Mesenteric fat pad (tissue), 1 donor: Measurements from ENCODE around the gene RNF41. TPM values are rescaled to one million over a fixed set of nuclear protein-coding genes. Genes with fewer than 3 reads are reported as not detected.

Source experiments
- DNase-seq: peaks from one replicate; pipeline ENCODE4 v3.0.0-alpha.2; 2020; ENCODE audit warnings: low spot score
- total RNA-seq: library from RNA; stranded (reverse); fragmentation: NEBNext Ultra II Directional; extraction: Animal tissue kit (Norgen Biotek cat#: 25700); gene quantifications from one replicate; pipeline ENCODE4 v1.2.1, GENCODE V29; 2021
- donor health status: DM: yes; HTN: yes; CAD: no.

The RNF41 gene
- total RNA-seq, 1 donor from 2014 or later: 93.8 TPM

DNA sequence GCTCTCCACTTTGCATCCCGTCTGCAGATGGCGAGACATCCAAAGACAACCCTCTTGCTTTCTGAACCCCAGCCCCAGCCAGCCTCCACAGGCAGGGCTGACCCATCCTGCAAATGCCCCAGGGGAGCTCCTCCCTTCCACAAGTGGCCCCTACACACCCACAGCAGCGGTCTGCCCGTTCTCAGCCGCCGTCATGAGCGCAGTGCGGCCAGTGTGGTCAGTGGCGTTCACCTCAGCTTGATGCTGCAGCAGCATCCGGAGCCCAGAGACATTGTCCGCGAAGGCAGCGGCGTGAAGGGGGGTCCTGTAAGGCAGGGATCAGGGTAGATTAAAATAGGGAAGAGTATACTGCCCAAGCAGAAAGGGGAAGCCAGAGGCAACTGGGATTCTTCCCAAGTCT lies 22.8 kb upstream of the RNF41 start:
- no peak for DNase-seq

DNA sequence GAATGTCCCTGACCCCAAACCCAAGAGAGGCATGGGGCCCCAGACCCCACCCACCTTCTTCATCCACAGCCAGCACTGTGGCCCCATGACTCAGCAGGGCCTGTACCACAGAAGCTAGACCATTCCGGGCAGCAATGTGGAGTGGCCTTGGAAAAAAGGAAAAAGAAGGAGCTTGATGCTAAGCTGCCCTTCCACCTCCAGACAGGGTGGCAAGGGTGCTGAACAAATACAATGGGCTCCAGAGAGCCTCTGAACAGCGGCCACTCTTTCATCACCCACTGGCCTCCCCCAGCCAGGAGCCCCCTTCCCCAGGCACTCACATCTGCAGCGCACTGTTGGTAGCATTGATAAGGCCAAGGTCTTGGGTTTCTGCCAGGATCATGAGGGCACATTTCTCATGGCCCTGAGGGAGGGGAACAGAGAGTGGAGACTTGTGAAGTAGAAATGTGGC lies 22.0 kb upstream of the RNF41 start:
- no peak for DNase-seq

DNA sequence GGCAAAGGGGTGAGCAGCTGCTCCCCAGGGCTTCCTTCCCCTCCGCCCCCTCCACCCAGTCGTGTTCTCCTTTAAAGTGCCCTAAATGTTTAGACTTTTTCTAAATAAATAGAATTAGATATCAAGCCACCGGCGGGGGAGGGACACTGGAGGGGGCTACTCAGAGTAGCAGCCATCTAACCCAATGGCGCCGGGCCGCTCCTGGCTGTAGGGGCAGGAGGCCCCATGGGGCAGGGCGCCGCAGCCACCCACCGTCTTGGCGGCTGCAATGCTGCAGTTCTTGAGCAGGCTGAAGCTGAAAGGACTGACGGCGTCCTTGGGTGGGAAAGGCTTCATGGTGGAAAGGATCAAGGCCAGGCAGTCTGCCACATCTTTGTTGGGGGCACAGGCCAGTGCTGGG lies 21.3 kb upstream of the RNF41 start:
- no peak for DNase-seq

DNA sequence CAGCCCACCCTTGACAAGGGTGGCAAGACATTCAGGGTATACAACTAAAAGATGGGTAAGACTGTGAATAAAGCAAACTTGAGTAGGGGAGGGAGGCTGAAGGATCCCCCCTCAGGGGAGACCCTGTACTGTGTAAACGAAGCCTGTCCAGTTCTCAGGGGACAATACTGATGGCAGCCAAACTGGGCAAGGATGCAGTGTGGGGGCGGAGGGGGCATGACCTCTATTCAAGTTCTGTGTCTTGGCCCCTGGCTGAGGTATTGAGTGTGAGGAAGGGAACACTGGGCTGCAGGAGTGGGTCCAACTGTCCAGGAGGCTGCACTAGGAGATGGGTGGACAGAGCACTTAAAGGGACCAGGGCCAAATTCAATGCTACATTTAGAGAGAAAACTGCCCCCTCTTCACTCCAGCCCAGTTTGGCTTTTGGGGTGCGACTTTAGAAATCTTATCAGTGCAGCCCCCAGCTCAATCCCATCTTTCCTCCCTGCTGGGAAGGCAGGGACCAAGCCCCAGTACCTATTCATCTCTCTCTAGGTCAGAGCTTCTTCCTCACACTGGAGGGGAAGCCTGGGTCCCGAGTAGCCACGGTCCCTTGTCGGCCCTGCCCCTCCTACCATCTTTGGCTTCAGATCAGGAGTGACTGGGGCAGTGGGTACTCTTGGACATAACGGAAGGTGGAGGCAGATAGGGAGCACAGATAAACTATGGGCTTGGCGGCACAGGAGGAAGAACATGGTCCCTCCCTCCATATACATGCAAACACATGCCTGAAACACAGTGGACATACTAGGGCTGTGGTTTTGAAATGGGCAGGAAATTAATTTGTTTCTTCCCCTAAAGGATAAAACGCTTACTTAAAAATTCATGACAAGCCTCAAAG lies 19.9 kb upstream of the RNF41 start:
- DNase-seq: no peak

DNA sequence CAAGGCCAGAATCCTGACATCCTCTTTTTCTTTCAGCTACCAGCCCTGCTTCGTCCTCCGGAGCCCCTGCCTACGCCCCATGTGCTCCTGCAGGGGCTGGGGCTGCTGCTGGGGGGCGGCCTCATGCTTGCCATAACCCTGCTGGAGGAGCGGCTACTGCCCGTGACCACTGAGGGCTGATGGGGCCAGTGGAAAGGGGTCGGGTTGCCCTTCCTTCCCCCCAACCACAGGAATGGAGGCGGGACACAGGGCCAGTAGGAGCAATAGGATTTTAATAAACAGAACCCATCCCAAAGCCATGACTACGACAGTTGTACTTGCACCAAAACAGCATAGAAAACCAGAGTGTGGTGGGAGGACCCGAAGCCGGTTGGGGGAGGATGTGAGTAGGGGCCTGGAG lies 15.8 kb upstream of the RNF41 start:
- no peak for DNase-seq

DNA sequence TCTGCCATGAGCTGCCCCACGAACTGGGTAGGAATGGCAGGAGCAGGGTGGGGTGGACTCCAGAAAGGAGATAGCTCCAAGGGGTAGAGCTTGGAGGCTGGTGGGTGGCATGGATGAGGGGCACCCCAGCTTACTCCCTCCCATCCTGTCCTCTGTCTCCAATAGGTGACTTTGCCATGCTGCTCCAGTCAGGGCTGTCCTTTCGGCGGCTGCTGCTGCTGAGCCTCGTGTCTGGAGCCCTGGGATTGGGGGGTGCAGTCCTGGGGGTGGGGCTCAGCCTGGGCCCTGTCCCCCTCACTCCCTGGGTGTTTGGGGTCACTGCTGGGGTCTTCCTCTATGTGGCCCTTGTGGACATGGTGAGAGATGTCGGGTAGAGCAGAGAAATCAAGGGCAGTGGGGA lies 15.3 kb upstream of the RNF41 start:
- DNase-seq: no peak

DNA sequence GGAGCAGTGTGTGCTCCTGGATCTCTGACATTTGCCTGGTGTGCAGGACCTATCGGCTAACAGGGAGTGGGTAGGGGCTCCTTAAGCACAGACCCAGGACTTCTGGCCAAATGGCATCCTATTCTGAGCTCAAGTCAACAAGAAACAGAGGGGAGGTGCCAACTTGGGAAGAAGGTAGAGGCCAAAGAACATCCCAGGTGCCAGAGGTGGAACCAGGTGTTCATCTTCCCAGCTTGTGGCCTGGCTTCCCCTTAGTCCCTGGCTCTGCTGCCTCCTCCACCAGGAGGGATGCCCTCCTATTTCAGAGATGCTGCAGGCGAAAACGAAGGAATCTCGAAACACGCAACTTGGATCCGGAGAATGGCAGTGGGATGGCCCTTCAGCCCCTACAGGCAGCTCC lies 14.4 kb upstream of the RNF41 start:
- DNase-seq: no peak

DNA sequence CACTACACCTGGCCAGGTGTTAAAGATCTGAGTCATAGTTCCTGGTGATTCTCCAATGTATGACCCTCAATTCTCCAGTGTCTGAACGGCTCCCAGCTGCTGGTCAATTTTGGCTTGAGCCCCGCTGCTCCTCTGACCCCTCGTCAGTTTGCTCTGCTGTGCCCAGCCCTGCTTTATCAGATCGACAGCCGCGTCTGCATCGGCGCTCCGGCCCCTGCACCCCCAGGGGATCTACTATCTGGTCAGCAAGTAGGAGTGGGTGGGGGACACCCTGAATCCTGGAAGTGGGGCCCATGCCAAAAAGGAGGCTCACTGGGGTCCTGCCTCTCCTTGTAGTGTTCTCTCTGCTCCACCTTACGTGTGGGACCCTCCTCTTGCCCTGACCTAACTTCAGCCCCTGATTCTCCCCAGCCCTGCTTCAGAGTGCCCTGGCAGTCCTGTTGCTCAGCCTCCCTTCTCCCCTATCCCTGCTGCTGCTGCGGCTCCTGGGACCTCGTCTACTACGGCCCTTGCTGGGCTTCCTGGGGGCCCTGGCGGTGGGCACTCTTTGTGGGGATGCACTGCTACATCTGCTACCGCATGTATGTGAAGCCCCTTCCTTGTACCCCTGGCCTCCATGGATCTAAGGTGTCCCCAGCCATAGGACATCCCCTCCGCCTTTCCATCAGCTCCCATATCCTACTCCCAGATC lies 13.2 kb upstream of the RNF41 start:
- DNase-seq: no peak

DNA sequence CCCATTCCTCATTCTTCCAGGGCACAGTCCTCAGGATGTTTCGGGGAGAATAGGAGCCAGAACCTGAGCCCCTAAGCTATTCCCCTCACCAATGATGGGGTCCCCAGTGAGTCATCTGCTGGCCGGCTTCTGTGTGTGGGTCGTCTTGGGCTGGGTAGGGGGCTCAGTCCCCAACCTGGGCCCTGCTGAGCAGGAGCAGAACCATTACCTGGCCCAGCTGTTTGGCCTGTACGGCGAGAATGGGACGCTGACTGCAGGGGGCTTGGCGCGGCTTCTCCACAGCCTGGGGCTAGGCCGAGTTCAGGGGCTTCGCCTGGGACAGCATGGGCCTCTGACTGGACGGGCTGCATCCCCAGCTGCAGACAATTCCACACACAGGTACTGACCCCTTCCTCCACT lies 9.5 kb upstream of the RNF41 start:
- no peak for DNase-seq

DNA sequence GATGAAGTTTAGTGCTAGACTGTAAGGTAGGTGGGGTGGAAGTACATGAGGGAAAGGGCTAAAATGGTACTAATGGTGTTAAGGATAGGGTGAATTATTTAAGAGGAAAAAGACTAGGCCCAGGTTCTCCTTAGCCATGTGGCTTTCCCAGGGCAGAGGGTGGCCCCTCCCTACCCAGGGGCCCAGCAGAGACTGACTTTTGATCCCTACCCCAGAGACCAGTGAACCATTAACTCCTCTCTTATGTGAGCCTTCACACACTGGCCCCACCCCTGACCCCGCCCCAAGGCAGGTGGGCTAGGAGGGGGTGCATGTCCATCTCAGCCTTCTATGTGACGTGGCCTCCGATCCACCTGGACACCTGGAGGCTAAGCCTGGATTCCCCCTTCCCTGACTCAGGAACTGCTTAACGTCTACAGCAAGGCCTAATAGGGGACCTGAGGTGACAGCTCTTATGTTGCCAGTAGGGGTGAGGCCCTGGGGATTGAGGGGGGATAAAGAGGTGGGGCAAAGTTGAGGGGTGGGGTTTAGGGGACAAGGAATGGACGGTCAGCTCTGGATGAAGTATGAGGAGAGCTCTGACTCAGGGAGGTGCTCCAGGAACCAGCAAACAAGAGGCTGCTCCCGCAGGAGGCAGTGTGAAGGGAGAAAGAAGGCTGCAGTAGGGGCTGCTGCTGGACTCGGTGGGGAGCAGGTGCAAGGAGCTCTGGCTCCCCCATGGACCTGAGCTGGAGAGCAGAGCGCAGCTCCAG lies 8.9 kb upstream of the RNF41 start:
- DNase-seq: no peak

DNA sequence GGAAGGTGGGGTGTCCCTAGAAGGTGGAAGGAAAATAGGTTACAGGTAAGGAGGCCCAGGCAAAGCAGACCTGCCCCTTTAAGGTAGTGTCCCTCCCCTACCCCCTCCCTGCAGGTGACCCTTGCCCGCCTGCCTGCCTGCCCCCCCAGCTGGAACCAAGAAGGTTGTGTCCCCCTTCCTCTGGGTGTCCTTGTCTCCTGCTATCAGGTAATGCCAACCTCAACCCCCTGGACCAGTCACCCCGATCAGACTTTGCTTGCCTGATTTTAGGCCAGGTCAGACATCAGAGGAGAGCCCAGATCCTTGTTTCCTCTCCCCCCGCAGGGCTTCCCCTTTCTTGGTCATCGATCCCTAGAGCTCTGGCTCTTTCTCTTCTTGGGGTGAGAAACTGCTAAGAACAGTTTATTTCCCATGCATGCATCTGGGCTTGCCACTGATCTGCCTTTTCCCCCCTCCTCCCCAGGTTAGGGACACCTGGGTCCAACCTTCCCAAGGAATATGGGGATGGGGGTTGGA lies 8.3 kb upstream of the RNF41 start, which contains the start of gene SLC39A5:
Gene SLC39A5, plus strand, starts transcription at position 136 of the 516 bp plus-strand sequence. CDS start 1,224 bp downstream, outside the sequence.
- DNase-seq: no peak

DNA sequence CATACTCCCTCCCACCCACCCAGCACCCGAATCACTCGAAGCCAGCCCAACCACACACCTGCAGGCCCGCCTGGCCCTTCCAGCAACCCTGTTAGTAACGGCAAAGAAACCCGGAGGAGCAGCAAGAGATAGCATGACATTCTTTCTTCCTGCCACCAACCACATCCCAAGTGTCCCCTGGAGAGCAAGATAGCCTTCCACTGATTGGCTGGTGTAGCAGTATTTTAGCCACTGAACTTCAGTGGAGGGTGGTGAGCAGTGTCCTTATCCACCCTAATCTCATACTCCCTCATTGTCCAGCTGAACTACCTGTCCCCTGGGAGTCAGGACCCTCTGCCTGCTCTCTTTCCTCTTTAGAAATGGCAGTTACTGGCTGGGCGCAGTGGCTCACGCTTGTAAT lies 7.4 kb upstream of the RNF41 start:
- DNase-seq: no peak

DNA sequence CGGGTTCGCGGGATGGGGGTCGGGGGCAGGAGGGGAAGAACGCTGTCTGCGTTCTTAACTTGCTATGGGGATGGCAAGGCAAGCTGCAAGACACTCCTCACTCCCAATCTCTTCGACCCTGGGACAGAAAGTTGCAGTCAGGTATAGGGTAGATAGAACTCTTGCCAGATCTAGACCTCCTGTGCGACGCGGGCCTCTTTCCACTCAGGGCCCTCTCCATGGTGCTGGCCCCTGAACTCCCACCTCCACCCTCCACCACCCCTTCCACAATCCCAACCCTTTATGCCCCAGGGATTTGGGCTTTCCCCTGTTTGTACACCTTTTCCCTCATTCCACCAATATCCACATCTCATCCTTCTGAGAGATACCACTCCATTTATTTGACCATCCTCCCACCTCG lies 3.2 kb upstream of the RNF41 start:
- no peak for DNase-seq

DNA sequence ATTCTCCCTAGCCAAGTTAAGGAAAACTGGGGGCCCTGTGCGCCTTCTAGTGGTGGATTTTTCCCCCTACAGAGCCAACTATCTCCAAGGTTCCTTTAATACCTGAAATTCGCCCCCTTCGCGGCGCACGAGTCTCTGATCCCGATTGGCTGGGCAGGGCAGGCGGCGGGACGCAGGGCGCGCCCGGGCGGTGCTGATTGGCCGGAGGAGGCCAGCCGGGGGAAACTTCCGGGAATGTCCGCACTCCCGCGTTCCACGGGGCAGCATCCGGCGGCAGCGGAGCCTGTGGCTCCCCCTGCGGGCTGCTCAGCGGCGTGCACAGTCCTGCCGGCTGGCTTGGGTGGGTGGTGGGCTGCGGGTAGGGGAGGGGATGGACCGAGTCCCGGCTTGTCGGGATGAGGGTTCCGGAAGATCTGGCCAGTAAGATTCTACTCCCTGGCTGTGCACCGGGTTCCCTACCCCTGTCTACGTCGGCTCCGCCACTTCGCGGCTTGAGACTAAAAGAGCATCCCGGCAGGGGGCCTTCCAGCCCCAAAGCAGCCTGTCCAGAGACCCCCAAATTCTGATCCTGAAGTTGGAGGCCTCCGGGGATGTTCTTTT lies 2.5 kb upstream of the RNF41 start, which contains the start of gene NABP2:
Gene NABP2, plus strand, starts transcription at position 241 of the 600 bp plus-strand sequence. CDS start 515 bp downstream, outside the sequence.
- peak; percentile 99 for DNase-seq

DNA sequence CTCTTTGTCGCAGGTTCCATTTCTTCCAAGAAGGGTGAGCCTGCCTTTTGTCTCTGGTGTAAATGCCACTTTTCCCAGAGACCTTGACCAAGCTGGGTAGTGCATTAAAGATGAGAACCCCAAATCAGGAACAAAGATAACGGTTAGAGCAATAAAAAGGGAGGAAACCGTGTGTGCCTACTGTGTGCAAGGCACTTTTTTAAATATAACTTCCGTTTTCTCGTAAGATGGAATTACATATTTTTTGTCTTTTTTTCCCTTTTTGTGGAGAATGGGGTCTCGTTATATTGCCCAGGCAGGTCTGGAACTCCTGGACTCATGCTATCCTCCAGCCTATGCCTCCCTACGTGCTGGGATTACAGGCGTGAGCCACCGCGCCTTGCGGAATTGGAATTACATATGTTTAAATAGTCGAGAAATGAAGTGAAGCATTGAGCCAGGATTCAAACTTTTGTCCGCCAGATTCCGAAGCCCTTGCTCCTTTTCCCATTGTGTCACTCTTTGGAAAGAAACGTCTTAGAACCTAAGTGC lies 1.9 kb upstream of the RNF41 start:
- DNase-seq: no peak

DNA sequence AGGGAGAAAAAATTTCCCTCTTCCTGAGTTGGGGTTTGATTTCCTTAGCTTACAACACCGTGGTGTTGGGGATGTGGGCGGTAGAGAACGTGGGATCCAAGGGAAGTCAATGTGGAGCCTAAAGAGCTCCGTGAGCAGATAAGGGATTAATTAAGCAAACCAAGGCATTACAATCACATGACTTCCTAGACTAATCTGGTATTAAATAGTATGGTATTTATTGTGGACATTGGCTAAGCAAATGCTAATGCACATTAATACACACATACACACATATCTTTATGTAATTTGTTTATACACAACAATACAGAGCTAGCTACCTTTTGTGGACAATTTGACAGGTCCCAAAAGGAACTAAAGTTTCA lies 791 bp upstream of the RNF41 start:
- no peak for DNase-seq

DNA sequence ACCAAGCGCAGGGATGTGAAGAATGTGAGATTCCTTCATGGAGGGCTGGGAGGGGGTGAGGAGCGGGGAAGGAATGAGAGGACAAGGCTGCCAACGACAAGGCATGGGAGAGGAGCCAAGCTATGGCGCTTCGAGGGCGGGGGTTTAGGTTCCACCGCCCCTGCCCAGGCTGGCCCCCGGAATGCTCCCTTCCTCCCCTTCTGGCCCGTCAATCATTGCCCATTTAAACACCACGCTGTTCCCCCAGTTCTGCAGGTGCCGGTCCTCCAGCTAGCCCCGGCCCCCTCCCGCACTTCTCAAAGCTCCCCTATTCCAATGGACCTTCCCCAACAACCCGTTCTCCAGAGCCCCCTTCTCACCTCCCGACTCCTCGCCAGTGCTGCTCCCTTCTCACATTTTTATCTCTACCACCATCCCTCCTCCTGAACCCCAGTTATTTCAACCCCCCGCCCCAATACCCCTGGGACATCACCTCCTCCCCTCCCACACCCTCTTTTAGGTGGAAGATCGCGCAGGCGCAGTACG lies 428 bp downstream of the RNF41 start:
- DNase-seq: no peak

DNA sequence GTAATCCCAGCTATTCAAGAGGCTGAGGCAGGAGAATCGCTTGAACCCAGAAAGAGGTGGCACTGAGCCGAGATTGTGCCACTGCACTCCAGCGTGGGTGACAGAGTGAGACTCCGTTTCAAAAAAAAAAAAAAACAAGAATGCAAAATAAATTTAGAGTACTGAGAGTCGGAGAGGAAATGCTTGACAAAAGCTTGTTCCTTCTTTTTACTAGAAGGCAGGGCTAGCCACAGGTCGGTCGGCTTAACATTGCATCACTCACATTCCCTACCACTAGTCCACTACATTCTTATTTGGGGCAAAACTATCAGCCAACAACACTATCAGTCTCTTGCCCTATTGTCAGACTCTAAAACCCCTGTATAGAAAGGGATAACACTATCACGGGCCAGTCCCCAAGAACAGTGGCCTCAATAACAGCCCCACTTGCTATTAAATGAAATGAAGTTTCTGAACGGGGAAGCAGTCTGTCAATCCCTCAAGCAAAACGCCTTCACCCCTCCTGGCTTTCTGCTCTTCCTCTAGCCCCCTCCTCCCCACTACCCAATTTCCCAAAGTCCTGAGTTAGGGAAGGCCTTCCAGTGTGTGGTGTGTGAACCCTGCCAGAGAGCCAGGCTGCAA lies 1.0 kb downstream of the RNF41 start:
- no peak for DNase-seq

DNA sequence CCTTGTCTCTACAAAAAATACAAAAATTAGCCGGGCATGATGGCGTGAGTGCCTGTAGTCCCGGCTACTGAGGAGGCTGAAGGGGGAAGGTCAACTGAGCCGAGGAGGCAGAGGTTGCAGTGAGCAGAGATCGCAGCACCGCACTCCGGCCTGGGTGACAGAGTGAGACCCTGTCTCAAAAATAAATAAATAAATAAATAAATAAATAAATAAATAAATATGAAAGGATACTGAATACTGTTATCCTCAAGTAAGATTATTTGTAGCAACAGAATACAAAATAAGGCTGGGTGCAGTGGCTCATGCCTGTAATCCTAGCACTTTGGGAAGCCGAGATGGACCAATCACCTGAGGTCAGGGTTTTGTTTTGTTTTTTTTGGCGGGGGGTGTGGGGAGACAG lies 1.9 kb downstream of the RNF41 start:
- DNase-seq: no peak

DNA sequence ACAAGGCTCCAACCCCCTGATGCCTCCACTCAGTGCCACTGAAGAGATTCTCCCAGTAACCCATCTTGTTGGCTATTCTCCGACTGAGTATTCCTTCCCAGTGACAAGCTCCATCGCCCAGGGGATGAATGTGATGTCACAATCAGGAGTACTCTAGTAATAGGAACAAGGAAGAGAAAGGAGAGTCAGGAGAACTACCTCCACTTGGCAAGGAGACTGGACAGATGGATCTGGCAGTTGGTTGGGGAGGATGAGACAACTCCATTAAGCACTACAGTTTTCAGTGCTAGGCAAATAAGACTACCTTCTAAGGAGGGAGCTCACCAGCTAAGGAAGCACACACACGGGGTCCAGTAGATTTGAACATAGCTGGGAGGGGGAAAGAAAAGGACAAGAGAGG lies 5.3 kb downstream of the RNF41 start:
- no peak for DNase-seq
